ENCODE measurements around the gene ACTR3.

- TF ChIP-seq CTCF (IDR thresholded peaks at IDR 0.05) (no peak), EZH2 (IDR thresholded peaks at IDR 0.05; ENCODE audit: borderline replicate concordance, insufficient read depth, low read depth, low read length, poor library complexity, severe bottlenecking) (no peak)
These were observed 2.7 kb upstream of the ACTR3 start for GRCh38 chr2:113887009-113887792.
